Posterior cingulate gyrus (tissue), 11 donors: ENCODE results near the gene ME3.
"Not testable (repeated sequence)": the region's sequence is repeated elsewhere in the genome, so short reads cannot be mapped to it uniquely, and the experiment has no call there.

ENCODE experiments used
- DNase-seq, 10 donors: peaks; one replicate each; pipeline versions ENCODE4 v3.0.0 to v3.0.0-alpha.2; 2020 to 2021; ENCODE audit warnings: mixed read lengths in 3 of 10
- intact Hi-C: fragments of 100-400 bp; cut with DNase I; formaldehyde crosslinking; loops from one replicate; pipeline ENCODE4 v1.15.1; 2023

The ME3 gene

DNA sequence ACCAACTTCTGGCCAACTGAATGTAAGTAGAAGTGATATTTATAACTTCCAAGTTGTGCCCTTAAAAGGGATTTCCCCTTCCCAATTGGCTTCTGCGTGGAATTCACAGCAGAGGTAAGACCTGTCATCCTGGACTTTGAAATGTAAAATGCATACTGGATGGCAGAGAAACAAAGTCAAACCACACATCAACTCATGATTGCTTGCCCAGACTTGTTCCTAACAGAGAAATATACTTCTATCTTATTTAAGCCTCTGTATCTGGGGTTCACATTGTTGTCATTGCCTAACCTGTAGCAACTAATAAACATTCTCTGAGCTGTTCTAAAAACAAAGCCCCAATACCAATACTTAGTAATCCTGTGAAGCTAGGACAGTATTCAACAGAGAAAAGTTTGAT, 6.2 kb downstream of the ME3 start:
- intact Hi-C loops, result no loop called here
- no peak for DNase-seq

GRCh38 chr11:86664930-86665329, 7.5 kb downstream of the ME3 start:
- no peak for DNase-seq
- intact Hi-C loops, result no loop called here

DNA sequence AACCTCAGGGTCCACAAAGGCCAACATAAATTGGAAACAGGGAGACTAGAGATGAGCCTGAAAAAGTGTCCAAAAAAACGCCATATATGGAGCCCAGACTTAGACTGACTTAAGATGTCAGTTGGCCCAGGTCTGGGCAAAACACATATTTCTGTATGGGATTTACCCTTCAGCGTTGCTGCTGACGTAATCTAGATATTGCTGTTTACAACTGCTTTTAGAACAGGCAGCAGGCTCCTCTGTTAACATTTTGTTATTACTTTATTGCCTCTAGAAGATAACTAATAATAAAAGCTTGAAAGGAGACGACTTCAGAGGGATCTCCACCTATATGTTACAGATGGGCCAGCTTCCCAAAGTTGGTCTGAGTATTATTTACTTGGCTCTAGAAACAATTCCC, 8.7 kb downstream of the ME3 start:
- no peak for DNase-seq

GRCh38 chr11:86663291-86663690, 9.1 kb downstream of the ME3 start:
- DNase-seq, result no peak
- intact Hi-C loops, result no loop called here

More for the DNA sequence above, 8.7 kb downstream of the ME3 start:
- intact Hi-C loops, result no loop called here

DNA sequence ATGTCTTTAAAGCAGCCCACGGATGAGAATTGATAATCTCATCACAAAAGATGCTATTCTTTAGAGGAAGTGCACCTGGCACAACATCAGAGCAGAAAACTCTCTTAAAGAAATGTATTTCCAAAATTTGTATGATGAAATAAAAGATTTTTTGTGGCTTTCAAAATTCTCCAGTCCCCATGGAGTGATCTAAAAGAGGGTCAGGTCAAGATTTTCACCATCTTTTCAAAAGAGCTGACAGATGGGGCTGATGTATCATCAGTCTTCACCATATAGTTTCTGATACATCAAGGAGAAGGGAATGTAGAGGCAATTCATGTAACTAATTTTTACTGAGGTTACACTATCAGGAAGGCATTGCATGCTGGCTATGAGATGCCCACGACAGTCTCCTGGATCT, 11.7 kb downstream of the ME3 start:
- DNase-seq, result no peak
- intact Hi-C loops, result no loop called here

- DNase-seq, result no peak
- intact Hi-C loops, result no loop called here
Observed at GRCh38 chr11:86660088-86660487, 12.3 kb downstream of the ME3 start.

GRCh38 chr11:86658534-86658933, 13.9 kb downstream of the ME3 start:
- DNase-seq, result no peak
- intact Hi-C loops, result no loop called here

- intact Hi-C loops, DNase-seq: not testable (repeated sequence)
Observed at GRCh38 chr11:86645212-86645611, 27.2 kb downstream of the ME3 start.

- intact Hi-C loops, result no loop called here
- no peak for DNase-seq
Observed at GRCh38 chr11:86644291-86644690, 28.1 kb downstream of the ME3 start.

- no peak for DNase-seq
- intact Hi-C loops, result no loop called here
Observed at GRCh38 chr11:86641537-86642261, 30.7 kb downstream of the ME3 start.

DNA sequence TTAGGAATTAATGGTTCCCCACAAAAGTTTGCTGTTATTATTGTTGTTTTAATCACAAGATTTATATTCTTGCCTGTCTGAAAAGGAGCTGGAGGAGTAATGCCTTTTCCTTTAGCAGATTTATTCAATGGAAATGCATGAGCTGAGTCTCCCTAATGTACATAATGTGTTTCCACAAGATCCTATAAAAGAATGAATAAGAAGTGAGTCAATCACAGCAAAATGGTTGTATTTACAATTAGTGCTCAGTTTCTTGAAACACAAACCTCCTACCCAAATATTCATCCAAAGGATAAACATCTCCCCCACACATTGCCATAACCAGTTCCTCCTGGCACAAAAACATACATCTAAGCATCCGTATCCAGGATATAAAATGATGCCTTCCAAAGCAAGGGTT, 33.3 kb downstream of the ME3 start:
- intact Hi-C loops, result no loop called here
- DNase-seq, result no peak

DNA sequence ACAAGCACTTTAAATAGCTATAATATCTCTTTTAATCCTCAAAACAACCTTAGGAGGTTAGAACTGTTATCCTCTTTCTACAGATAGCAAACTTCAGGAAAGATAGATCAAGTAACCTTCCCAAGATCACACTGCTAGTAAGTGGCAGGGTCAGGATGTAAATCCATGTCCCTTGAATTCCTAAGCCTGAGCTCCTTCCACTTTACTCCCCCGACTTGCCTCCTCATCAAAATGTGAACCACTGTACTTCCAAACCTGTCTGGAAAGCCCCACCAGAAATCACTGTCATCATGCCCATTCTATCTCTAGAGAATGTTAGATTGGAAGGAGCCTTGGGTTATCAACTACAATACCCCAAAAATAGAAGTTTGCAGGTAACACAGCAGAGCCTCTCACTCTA, 33.7 kb downstream of the ME3 start:
- DNase-seq, result no peak
- intact Hi-C loops, result no loop called here

DNA sequence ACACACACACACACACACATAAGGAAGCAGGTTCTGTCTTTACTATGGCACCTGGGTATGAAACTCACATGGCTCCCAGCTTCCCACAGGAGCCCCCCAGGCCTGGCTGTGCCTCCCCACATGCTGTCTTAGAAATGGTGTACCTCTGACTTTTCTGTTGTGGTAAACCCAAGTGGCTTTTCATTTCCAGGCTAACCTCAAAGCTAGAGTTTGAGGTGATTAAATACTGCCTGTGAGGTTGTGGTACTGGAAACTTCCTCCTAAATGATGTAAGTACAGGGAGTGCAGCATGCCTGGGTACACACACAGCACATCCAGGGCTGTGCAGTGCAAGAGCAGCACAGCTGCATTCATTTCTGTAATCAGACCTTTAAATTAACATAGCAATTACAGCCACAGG, 34.4 kb downstream of the ME3 start:
- DNase-seq, result no peak
- intact Hi-C loops, result no loop called here

GRCh38 chr11:86636275-86636674, 36.1 kb downstream of the ME3 start:
- DNase-seq, result no peak
- intact Hi-C loops, result no loop called here

DNA sequence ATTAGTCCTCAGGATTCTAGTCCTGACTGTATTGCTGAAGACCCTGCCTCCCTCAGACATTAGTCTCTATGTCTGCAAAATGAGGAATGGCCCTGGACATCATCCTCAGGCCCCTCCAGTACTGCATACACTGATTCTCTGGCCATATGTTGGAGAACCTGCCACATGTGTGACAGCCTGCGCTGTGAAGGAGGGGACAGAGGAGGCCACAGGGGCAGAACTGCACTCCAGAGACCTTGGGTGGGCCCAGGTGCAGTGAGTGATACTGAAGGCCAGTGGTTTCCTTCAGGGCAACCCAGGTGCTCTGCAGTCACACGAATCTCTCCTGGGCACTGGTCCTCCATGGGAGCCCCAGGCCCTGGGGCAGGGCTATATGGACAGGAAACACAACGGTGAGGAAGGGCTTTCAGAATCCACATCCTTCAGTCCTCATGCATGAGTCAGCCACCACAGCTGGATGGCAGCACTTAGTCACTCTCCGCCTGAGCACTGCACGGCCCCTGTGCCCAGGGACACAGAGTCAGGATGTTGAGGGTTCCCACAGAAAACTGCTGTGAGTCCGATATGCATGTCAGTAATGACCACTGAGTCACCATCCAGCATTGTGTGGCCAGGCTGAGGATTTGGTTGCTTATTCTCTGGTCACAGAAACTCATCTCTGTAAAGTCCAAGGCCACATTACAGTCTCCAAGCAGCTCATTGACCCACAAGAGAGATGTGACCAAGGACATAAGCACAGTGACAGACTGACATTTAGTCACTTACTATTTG, 39.7 kb downstream of the ME3 start:
- intact Hi-C loops, result no loop called here
- DNase-seq, result peak in 2 of 10 donors; percentile 11 to 63

GRCh38 chr11:86630229-86630981, 42.0 kb downstream of the ME3 start:
- intact Hi-C loops, result no loop called here
- DNase-seq, result no peak

DNA sequence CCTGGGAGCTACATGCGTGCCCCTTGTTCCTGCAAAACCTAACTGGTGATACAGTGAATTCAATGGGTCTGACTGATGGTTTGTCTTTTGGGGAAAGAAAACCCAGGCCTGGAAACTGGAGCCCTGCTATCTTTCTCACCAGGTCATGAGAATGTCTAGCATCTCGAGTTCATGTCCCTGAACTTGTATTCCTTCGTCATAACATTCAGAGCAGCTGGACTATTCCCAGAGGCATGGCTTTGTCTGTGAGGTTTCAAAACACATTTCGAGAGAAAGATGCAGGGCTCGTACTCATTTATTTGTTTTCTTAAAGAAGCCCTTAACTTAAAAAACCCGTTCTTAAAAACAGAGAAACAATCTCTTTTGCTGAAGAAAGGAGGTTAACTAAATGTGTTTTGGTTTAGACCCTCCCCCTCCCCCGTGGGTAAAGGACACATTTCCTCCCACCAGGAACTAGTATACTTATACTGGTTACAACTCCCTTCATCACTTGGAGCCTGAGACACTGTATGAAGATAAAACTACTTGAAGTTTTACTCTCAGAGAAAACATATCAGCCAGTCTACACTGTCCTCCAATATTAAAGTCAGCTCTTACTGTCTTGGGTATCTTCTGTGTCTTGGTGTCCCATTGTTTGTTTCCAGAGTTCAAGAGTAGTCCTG, 43.2 kb downstream of the ME3 start:
- DNase-seq, result no peak
- intact Hi-C loops, result no loop called here

DNA sequence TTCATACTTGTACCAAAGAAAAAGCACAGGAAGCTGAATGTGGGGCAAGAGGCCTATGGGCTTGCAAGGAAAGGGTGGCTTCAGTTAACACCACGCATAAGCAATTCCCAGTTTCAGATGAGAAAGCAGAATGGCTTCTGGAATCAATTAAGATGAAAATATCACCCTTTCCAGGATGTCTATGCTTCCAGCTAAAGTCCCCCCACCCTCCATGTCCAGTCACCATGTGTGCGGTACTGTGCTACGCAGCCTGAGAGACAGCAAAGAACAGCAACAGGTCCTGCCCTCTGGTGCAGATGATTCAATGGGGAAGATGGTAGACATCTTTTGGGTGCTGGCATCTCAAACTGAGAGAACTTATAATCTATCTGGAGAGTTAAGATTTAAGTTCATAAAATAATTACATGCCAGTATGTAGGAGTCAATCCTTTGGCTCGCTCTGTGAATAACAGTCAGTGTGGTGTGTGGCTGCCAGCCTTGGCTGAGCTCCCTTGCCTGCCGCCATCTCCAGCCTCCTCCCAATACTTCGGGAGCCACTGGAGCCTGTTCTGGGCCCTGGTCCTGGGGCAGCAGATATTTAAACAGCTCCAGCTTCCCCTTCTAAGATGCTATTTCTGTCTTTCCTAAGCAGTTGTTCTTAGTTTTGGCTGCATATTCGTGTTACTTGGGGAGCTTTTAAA, 44.5 kb downstream of the ME3 start:
- intact Hi-C loops, result no loop called here
- DNase-seq, result peak in 8 of 10 donors; percentile 27 to 89 (median 45)

DNA sequence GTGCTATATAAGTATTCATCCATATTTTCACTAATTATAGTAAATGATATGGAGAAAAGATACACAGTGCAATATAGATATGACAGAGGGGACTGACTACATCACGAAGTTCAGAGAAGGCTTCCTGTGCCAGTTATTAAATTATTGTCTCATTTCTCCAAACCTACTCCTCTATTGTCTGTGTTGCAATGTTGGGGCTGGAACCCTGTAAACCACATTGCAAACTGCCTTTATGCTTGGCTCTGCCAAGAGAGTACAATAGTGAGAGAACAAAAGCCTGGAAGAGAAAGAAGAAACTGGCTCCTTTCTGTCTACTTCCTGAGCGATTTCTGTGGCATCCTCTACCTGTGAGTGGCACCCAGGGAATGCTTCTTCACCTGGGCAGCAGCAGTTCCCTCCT, 46.4 kb downstream of the ME3 start:
- no peak for DNase-seq
- intact Hi-C loops, result no loop called here

GRCh38 chr11:86625544-86625943, 46.9 kb downstream of the ME3 start:
- intact Hi-C loops, result no loop called here
- DNase-seq, result no peak
